WTC11 (cell line): Measurements from ENCODE around the gene OGA. TPM values are rescaled to one million over a fixed set of nuclear protein-coding genes. Genes with fewer than 3 reads are reported as not detected.
A peak's percentile ranks its signal among the peaks of the same experiment; 100 is the strongest.

Source experiments
- ATAC-seq: fragments of 200-7000 bp; cut with Tn5 transposase; 2 replicates; pipeline ENCODE4 v1.10.0; 2021; ENCODE audit warnings: mild to moderate bottlenecking, moderate library complexity
- Bru-seq: library from RNA; stranded (reverse); fragments of 400-500 nt; gene quantifications from one replicate; lab custom pipeline; 2021; lab: Mats Ljungman, UMichigan
- CTCF ChIA-PET: fragments of 300-600 bp; sonication (Branson Sonifier 250); formaldehyde crosslinking; loops from one replicate; lab custom pipeline; 2021; ENCODE audit warnings: antibody characterized with exemption; lab: Charles Lee
- POLR2A ChIA-PET: fragments of 350-600 bp; sonication (Branson Sonifier 250); formaldehyde crosslinking; loops from one replicate; lab custom pipeline; 2021; ENCODE audit warnings: antibody characterized with exemption; lab: Charles Lee
- DNase-seq: peaks from one replicate; pipeline ENCODE4 v3.0.0; 2021; ENCODE audit warnings: low spot score
- H3K27ac Mint-ChIP-seq: 2 replicates; pipeline ENCODE4 v1.8.0; 2021; ENCODE audit warnings: mixed read lengths
- H3K27me3 Mint-ChIP-seq: 2 replicates; pipeline ENCODE4 v1.8.0; 2021; ENCODE audit warnings: low read depth, mild to moderate bottlenecking, moderate library complexity, mixed read lengths
- H3K36me3 Mint-ChIP-seq: 2 replicates; pipeline ENCODE4 v1.8.0; 2021; ENCODE audit warnings: mixed read lengths
- H3K4me1 Mint-ChIP-seq: 2 replicates; pipeline ENCODE4 v1.8.0; 2022; ENCODE audit warnings: mixed read lengths
- H3K4me3 Mint-ChIP-seq: 2 replicates; pipeline ENCODE4 v1.8.0; 2021; ENCODE audit warnings: mild to moderate bottlenecking, moderate library complexity, mixed read lengths
- H3K9me3 Mint-ChIP-seq: 2 replicates; pipeline ENCODE4 v1.8.0; 2021; ENCODE audit warnings: mixed read lengths
- ARID4B ChIP-seq: sonication (generic); formaldehyde crosslinking; IDR thresholded peaks from 2 replicates; pipeline ENCODE4 v1.8.0; 2023; ENCODE audit warnings: missing genetic modification reagents, mild to moderate bottlenecking, borderline replicate concordance
- CBFB ChIP-seq: sonication (generic); formaldehyde crosslinking; IDR thresholded peaks from 2 replicates; pipeline ENCODE4 v1.8.1; 2022; ENCODE audit warnings: mild to moderate bottlenecking, low read depth, missing genetic modification reagents
- CREB1 ChIP-seq: sonication (generic); formaldehyde crosslinking; IDR thresholded peaks from 2 replicates; pipeline ENCODE4 v1.8.0; 2023; ENCODE audit warnings: mild to moderate bottlenecking, missing genetic modification reagents
- E2F5 ChIP-seq: sonication (generic); formaldehyde crosslinking; IDR thresholded peaks from 2 replicates; pipeline ENCODE4 v1.8.1; 2022; ENCODE audit warnings: mild to moderate bottlenecking, moderate library complexity, missing genetic modification reagents
- FOXK1 ChIP-seq: sonication (generic); formaldehyde crosslinking; IDR thresholded peaks from 2 replicates; pipeline ENCODE4 v1.8.0; 2022; ENCODE audit warnings: mild to moderate bottlenecking, moderate library complexity, missing genetic modification reagents
- FOXP4 ChIP-seq: sonication (generic); formaldehyde crosslinking; IDR thresholded peaks from 2 replicates; pipeline ENCODE4 v1.8.0; 2022; ENCODE audit warnings: mild to moderate bottlenecking, missing genetic modification reagents
- GABPB1 ChIP-seq: sonication (generic); formaldehyde crosslinking; IDR thresholded peaks from 2 replicates; pipeline ENCODE4 v1.8.1; 2023; ENCODE audit warnings: mild to moderate bottlenecking, missing genetic modification reagents
- GRHL2 ChIP-seq: fragments of 250-450 bp; sonication (Bioruptor Pico); IDR thresholded peaks from 2 replicates; pipeline ENCODE4 v1.8.0; 2022; ENCODE audit warnings: mild to moderate bottlenecking, moderate library complexity; ENCODE audit not compliant: insufficient replicate concordance, severe bottlenecking
- GTF2I ChIP-seq: fragments of 250-450 bp; sonication (Bioruptor Pico); conservative IDR thresholded peaks from 2 replicates; pipeline ENCODE4 v1.4.0; 2021; ENCODE audit warnings: mild to moderate bottlenecking
- MXD4 ChIP-seq: fragments of 250-450 bp; sonication (Bioruptor Pico); IDR thresholded peaks from 2 replicates; pipeline ENCODE4 v1.8.0; 2021; ENCODE audit warnings: mild to moderate bottlenecking, moderate library complexity, borderline replicate concordance
- OVOL2 ChIP-seq: fragments of 250-450 bp; sonication (Bioruptor Pico); IDR thresholded peaks from 2 replicates; pipeline ENCODE4 v1.9.0; 2021; ENCODE audit warnings: mild to moderate bottlenecking, borderline replicate concordance
- PRRX2 ChIP-seq: fragments of 250-450 bp; sonication (Bioruptor Pico); IDR thresholded peaks from 2 replicates; pipeline ENCODE4 v1.8.0; 2021; ENCODE audit warnings: mild to moderate bottlenecking
- SP1 ChIP-seq: sonication (generic); formaldehyde crosslinking; conservative IDR thresholded peaks from 2 replicates; pipeline ENCODE4 v1.8.1; 2022; ENCODE audit warnings: missing genetic modification reagents
- ZNF281 ChIP-seq: sonication (generic); formaldehyde crosslinking; IDR thresholded peaks from 2 replicates; pipeline ENCODE4 v1.8.0; 2023; ENCODE audit warnings: mild to moderate bottlenecking, missing genetic modification reagents
- ZNF396 ChIP-seq: fragments of 250-450 bp; sonication (Bioruptor Pico); IDR thresholded peaks from 2 replicates; pipeline ENCODE4 v1.8.0; 2021; ENCODE audit warnings: mild to moderate bottlenecking, moderate library complexity, borderline replicate concordance
- ZNF532 ChIP-seq: fragments of 250-450 bp; sonication (Bioruptor Pico); IDR thresholded peaks from 2 replicates; pipeline ENCODE4 v1.9.0; 2021; ENCODE audit warnings: mild to moderate bottlenecking, borderline replicate concordance
- ZSCAN18 ChIP-seq: fragments of 250-450 bp; sonication (Bioruptor Pico); IDR thresholded peaks from 2 replicates; pipeline ENCODE4 v2.1.2; 2022; ENCODE audit warnings: mild to moderate bottlenecking, moderate library complexity
- long read RNA-seq, 3 experiments: library from RNA in 1 of 3; library from capped mRNA in 1 of 3; library from polyadenylated mRNA in 1 of 3; unstranded in 2 of 3; stranded (forward) in 1 of 3; transcript quantifications; one replicate each; pipeline ENCODE4 v2.0.0, GENCODE V29; 2021
- total RNA-seq: library from RNA; stranded (reverse); gene quantifications from 3 replicates; pipeline ENCODE4 v1.2.3, GENCODE V29; 2021

The OGA gene
- 110 to 111 TPM (median 110 TPM) in 3 replicates for total RNA-seq
- Bru-seq, nascent RNA = percentile 96 among the genes with signal in this experiment
- long read RNA-seq, experiment 1, full-length matches to known transcripts = 302 of 448 reads
- long read RNA-seq, experiment 1, partial matches to known transcripts = 60 of 448 reads
- long read RNA-seq, experiment 1, other reads (novel, unspliced or antisense) = 86 of 448 reads
- long read RNA-seq, experiment 2, full-length matches to known transcripts = 23 of 125 reads
- long read RNA-seq, experiment 2, partial matches to known transcripts = 31 of 125 reads
- long read RNA-seq, experiment 2, other reads (novel, unspliced or antisense) = 71 of 125 reads
- long read RNA-seq, experiment 3, partial matches to known transcripts = 7 of 11 reads
- long read RNA-seq, experiment 3, other reads (novel, unspliced or antisense) = 4 of 11 reads

- Mint-ChIP-seq H3K4me1 (peaks cover 26% of the 10 kb centered on the region), H3K4me3 (peak within 1 kb of the TSS; percentile 88), H3K36me3 (peaks cover 2% of the 10 kb centered on the region), H3K27me3 (no peaks in the 10 kb centered on the region), H3K9me3 (no peaks in the 10 kb centered on the region), H3K27ac (peak within 1 kb of the TSS; percentile 98)
- ATAC-seq (peak; percentile 91), DNase-seq (peak; percentile 98)
- ChIA-PET POLR2A (interaction anchor here (0.5 to 3.2 kb wide), 23 partner anchors 10 to 1177 kb away, joined by 3 to 34 read pairs (median 5); partner anchors contain the start of genes ARMH3, DPCD, KCNIP2 and NPM3), CTCF (interaction anchor here (0.7 to 8.4 kb wide), 16 partner anchors 11 to 517 kb away, joined by 3 to 89 read pairs (median 8); partner anchors contain the start of genes KCNIP2 and NPM3)
- TF ChIP-seq PRRX2 (CRISPR knock-in tag) (no peak), ZSCAN18 (CRISPR knock-in tag) (no peak), CREB1 (CRISPR knock-in tag) (peak; percentile 58; the same call in 1 of the 2 replicates), ZNF532 (CRISPR knock-in tag) (peak; percentile 47; the same call in 1 of the 2 replicates), FOXK1 (CRISPR knock-in tag) (peak; percentile 96), GRHL2 (CRISPR knock-in tag) (no peak), ZNF396 (CRISPR knock-in tag) (no peak), SP1 (CRISPR knock-in tag) (peak; percentile 87), ARID4B (CRISPR knock-in tag) (peak; percentile 59; the same call in 1 of the 2 replicates), GTF2I (CRISPR knock-in tag) (no peak), ZNF281 (CRISPR knock-in tag) (peak; percentile 98; the same call in 1 of the 2 replicates), MXD4 (CRISPR knock-in tag) (no peak), OVOL2 (CRISPR knock-in tag) (no peak), CBFB (CRISPR knock-in tag) (no peak), FOXP4 (CRISPR knock-in tag) (no peak), E2F5 (CRISPR knock-in tag) (0 out of 2 replicates have a peak, but pooled peaks have one; percentile 7), GABPB1 (CRISPR knock-in tag) (0 out of 2 replicates have a peak, but pooled peaks have one; percentile 25)
Measured at GRCh38 chr10:101818119-101818871, at the start of gene OGA. Gene OGA (minus strand): TSS chr10:101818444. CDS start chr10:101818022, 422 bp downstream.
